ENCODE results near the gene PKMYT1.

PKMYT1 gene

DNA sequence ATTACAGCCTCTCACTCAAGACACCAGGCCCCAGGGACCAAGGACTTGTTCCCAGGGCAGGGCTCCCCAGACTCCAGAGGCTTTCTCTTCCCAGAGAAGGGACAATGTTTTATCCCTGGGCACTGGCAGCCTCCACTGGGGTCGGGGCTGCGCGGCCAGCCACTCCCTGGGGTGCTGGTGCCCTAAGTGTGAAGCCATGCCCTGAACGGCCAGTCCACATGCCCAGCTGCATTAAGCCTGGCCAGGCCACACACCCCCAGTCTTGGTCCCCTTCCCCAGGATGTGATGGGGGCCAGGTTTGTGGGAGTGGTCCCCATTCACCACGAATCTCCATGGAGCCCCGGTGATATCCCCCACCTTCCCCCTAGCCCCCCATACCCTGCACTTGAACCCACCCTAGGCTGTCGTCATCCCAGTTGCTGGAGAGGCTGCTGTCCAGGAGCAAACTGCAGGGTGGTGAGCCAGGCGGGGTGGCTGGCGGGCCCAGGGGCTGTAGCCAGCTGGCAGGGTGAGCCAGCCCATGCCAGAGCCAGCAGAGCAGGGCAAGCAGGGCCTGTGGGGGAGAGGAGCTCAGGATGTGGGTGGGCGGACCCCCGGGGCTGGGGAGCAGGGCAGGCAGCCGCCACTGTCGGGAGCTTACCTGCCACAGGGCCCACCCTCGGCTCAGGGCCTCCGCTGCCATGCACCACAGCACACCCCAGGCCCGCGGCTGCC is 6.5 kb downstream of the PKMYT1 start:
- DNase-seq (ENCODE audit: low spot score) = no peak

GRCh38 chr16:2973093-2973492 is 7.2 kb downstream of the PKMYT1 start:
- DNase-seq (ENCODE audit: low spot score) = no peak

DNA sequence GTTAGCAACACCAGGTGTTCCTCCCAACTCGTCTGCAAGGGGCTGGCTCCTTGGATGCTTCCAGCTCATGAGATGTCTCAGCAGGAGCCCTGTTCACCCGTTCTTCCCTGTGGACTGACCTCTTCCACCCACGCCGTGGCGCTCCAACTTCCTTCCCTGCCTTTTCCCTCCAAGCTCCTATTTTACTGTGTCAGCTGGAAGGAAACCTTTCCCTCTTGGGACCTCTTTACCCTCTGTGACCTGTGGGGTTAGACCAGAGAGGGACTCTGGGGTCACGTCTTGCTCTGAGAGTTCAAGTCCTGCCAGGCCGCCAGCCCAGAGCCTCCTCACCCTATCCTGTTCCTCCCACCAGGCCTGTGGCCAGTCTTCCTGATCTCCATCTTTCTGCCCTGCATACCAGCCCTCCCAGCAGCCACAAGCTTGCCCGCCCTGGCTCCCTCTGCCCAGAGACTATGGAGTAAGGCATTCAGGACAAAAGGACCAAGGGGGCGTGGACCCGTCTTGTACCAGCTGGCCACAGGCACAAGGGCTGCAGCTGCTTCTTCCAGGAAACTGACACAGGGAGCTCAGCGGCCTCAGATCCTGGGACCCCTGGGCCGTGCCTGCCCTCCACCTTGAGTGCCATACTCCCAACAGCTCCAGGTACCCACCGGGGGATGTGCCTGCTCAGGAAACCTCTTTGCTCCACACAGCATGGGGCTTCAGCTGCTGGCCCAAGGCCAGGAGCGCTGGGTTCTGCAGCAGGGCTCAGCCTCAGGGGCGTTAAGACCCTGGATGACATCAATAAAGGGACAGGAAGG is 8.1 kb downstream of the PKMYT1 start:
- no peak for DNase-seq (ENCODE audit: low spot score)

- DNase-seq (ENCODE audit: low spot score) = no peak
Observed at GRCh38 chr16:2971134-2971984, 8.9 kb downstream of the PKMYT1 start.

DNA sequence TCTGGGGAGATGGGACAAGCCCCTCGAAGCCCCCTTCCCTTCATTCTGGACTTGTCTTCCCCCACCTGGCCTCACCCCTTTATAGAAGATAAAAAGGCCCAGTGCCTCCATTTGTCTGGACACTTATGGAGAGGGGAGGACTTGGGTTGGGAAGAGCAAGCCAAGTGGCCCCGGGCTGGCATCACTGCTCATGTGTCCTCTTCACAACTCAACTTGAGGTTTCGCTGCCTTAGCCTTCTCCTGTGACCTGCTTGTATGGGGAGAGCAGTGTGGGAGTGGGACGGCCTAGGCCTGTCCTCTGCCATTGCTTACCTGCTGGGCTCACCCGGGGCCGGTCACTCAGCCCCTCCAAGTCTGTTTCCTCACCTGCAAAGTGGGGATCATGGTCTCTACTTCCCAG is 9.7 kb downstream of the PKMYT1 start:
- no peak for DNase-seq (ENCODE audit: low spot score)

DNA sequence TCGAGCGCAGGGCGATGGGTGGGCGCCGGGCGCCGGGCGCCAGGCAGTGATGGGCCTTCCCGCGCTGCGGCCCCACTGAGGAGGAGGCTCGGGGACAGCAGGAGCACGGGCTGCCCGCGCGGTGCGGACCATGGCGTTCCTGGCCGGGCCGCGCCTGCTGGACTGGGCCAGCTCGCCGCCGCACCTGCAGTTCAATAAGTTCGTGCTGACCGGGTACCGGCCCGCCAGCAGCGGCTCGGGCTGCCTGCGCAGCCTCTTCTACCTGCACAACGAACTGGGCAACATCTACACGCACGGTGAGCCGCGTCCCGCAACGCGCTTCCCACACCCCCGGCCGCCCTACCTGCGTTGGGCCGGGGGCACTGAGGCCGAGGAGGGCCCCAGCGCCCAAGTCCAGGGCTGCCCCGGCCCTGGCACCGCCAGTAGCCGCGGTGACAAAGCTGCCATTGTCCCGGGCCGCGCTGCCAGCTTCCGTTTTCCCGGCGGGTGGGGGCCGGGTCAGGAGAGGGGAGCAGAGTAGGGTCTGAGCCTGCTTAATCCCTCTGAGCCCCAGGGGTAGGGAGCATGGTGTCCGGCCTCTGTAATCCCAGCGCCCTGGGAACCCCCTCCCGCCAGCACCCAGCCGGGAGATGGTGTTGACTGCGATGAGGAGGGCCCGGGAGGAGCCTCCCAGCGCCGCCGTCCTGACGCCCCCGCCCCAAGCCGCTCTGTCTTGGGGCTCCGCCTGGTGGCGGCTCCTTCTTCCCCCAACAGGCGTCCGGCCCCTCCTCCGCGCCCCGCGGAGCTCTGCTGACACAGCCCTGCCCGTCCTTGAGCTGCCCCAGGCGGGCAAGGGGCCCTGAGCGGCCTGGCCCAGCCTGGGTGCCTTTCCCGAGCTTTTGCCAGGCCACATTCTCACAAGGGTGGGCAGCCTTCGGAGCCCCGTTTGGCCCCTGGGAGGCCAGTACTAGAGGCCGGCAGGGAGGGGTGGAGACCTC is 10.4 kb downstream of the PKMYT1 start:
- peak; percentile 82 for DNase-seq (ENCODE audit: low spot score)

GRCh38 chr16:2968738-2969544 is 11.3 kb downstream of the PKMYT1 start, which contains the start of gene PAQR4:
PAQR4 (plus strand) TSS chr16:2969348; CDS start chr16:2969675, 327 bp downstream.
- peak; percentile 94 for DNase-seq (ENCODE audit: low spot score)

GRCh38 chr16:2968368-2968737 is 11.9 kb downstream of the PKMYT1 start:
- DNase-seq (ENCODE audit: low spot score) = no peak

GRCh38 chr16:2967721-2968161 is 12.5 kb downstream of the PKMYT1 start:
- no peak for DNase-seq (ENCODE audit: low spot score)

GRCh38 chr16:2967211-2967631 is 13.0 kb downstream of the PKMYT1 start:
- no peak for DNase-seq (ENCODE audit: low spot score)

GRCh38 chr16:2966808-2967191 is 13.4 kb downstream of the PKMYT1 start:
- no peak for DNase-seq (ENCODE audit: low spot score)

GRCh38 chr16:2966043-2966807 is 14.0 kb downstream of the PKMYT1 start:
- DNase-seq (ENCODE audit: low spot score) = no peak

DNA sequence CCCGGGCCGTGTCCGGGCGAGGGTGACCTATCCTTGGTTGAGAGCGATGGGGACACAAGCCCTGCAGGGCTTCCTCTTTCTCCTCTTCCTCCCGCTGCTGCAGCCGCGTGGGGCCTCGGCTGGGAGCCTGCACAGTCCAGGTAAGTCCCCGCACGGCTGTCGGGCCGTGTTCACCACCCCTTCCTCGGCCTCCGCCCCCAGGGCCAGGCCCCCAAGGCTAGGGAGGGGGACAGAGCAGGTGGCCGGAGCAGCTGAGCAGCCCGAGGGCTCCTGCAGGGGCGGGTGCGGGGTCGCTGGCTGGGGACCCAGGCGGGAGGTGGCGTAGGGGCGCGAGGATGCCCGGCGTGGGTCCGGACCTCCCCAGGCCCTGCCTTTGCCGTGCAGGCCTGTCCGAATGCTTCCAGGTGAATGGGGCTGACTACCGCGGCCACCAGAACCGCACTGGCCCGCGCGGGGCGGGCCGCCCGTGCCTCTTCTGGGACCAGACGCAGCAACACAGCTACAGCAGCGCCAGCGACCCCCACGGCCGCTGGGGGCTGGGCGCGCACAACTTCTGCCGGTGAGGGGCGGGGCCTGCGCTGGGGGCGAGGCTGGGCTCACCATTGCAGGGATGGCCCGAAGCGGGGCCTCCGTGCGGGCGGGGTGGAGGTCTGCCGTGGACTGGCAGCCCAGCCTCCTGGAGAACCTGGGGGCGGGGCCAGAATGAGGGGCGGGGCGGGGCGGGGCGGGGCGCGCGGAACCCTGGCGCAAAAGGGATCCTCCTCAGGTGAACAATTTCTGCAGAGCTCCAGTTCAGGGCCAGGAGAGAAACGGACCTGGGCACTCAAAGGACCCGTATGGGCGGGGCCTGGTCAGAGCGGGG is 15.5 kb downstream of the PKMYT1 start:
- DNase-seq (ENCODE audit: low spot score) = peak; percentile 93

DNA sequence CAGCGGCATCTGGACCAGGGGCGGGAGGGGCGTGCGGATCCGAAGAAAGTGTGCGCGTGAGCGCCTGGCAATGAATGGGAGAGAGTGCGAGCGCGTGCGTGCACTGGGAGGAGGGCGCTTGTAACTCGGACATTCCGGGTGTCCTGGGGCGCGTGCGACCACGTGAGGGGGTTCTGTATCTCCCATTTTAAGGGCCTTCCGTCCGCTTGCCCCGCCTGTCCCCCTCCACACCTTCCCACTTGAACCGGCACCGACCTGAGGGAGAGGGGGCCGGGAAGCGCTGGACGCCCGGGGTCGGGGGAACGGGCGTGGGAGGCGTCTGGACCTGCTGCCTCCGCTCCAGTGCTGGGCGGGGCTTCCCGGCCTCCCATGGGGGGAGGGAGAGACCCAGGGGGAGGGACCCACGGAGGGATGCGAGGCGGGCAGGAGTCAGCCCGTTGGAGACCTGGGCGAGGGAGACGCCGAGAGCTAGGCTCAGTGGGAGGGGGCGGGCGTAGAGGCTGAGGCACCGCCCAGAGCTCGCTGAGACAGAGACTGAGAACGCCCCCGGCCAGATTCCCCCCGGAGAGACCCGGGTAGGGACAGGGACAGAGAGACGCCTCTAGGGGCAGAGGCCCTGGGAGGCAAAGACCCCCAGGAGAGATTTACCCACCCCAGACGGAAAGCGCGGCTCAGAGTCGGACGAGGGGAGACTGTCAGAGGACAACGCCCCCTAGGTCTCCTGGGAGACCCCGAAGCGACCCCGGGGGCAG is 16.3 kb downstream of the PKMYT1 start, which contains the start of gene KREMEN2:
TSS of gene KREMEN2 (plus strand) at position 553 of the 752 bp plus-strand sequence. CDS start 246 bp downstream, outside the sequence.
- peak; percentile 83 for DNase-seq (ENCODE audit: low spot score)

DNA sequence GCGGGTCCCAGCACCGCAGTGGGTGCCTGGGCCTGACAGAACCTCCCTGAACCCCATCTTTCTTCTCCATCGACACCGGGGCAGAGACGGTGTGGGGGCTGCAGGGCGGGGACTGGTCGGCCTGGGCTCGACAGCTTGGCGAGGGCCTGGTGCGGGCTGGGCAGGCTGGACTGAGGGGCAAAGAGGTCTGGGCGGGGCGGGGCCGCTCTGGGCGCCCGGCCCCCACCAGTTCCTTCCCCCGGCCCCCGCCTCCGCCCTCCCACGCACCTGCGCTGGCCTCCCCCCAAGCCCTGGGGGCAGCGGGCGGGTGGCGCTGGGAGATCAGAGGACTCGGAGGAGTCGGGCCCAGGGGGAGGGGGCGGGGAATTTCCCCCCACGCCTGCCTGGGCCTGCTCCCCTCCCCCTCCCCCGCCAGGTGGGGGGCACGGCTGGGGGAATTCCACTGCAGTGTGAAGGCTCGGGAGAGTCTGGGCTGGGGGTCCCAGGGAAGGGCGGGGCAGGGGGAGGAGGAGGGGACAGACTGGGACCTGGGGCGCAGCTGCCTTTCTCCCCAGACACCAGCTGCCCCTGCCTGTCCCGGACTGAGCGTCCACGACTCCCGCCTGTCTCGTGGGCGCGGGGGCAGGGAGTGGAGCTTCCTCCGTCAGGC is 17.0 kb downstream of the PKMYT1 start:
- DNase-seq (ENCODE audit: low spot score) = peak; percentile 64

DNA sequence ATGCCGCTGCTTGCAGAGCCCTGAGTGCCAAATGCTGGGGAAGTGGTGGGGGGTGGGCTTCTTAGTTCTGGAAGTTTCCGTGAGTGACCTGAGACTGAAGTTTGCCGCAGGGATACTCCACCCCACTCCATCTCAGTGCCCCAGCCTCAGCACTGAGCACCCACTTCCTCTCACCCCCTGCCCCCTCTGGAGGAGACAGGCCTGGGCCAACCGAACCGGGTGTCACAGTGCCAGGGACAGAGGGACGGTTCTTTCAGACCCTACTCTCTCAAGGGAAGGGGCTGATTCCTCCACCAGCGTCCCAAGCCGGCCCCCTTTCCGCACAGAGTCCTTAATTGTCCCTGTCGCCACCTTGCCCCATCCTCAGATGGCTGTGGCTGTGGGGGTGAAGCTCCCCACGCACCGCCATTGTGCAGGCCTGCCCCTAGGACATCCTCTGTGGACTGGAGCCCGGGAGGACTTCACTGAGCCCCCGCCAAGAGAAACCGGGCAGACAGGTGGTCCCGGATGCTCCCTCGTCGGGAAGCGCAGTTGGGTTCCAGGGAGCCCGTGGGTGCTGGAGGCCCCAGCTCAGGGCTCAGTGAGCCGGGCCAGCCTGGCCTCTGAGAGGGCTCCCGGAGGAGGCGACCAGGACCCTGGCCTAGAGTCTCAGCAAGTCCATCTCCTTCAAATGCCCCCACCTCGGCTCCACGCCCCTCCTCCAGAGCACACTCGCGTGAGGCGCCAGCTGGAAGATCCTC is 17.7 kb downstream of the PKMYT1 start:
- DNase-seq (ENCODE audit: low spot score) = peak; percentile 65

Measured in ecto neural progenitor cell (in vitro differentiated cells).